Endothelial cell of umbilical vein (primary cell): ENCODE data around the gene MBTD1. TPM values are rescaled to one million over a fixed set of nuclear protein-coding genes. Genes with fewer than 3 reads are reported as not detected.

ENCODE experiments used
- BruUV-seq: library from RNA; stranded (reverse); fragments of 400-500 nt; replicated peaks from 2 replicates; lab custom pipeline; 2021; lab: Mats Ljungman, UMichigan
- CTCF ChIA-PET: fragments of 300-600, 350-600 bp; sonication (Branson Sonifier 250); formaldehyde crosslinking; loops from one replicate; lab custom pipeline; 2021; ENCODE audit warnings: antibody characterized with exemption, inconsistent platforms; lab: Charles Lee
- POLR2A ChIA-PET: fragments of 300-600, 350-600 bp; sonication (Branson Sonifier 250); formaldehyde crosslinking; loops from one replicate; lab custom pipeline; 2021; ENCODE audit warnings: antibody characterized with exemption, inconsistent platforms; lab: Charles Lee
- DNase-seq: peaks from one replicate; pipeline ENCODE4 v3.0.0-alpha.2; 2011; ENCODE audit warnings: low read depth, low spot score
- FAIRE-seq: peaks from 2 replicates; lab custom pipeline; 2011; peaks lifted over from hg19 to GRCh38; lab: Jason Lieb, UNC
- H2AFZ ChIP-seq: 2 replicates; pipeline ENCODE4 v1.6.0; 2012; ENCODE audit warnings: low read depth, low read length, control low read depth, inconsistent platforms
- H3K27ac ChIP-seq: 2 replicates; pipeline ENCODE4 v1.5.1; 2011; ENCODE audit warnings: low read depth, mild to moderate bottlenecking, control low read depth, low read length, moderate library complexity; ENCODE audit not compliant: insufficient read depth
- H3K27me3 ChIP-seq, 2 experiments: 2 replicates each; pipeline versions ENCODE4 v1.6.0 to v1.6.1; 2011; ENCODE audit warnings: low read length in 2 of 2, mixed read lengths in 1 of 2; ENCODE audit not compliant: control insufficient read depth in 2 of 2, insufficient read depth in 2 of 2
- H3K36me3 ChIP-seq, 2 experiments: 2 replicates in 1 of 2; 3 replicates in 1 of 2; pipeline ENCODE4 v1.5.1; 2011; ENCODE audit warnings: low read length in 2 of 2, mild to moderate bottlenecking in 1 of 2, moderate library complexity in 1 of 2; ENCODE audit not compliant: control insufficient read depth in 2 of 2, insufficient read depth in 2 of 2; ENCODE audit errors: extremely low read depth in 1 of 2
- H3K4me1 ChIP-seq: 3 replicates; pipeline ENCODE4 v1.5.1; 2011; ENCODE audit warnings: mild to moderate bottlenecking, low read length; ENCODE audit not compliant: control insufficient read depth, insufficient read depth; ENCODE audit errors: extremely low read depth
- H3K4me2 ChIP-seq: 2 replicates; pipeline ENCODE4 v1.6.1; 2011; ENCODE audit warnings: low read length, control low read depth, mixed read lengths; ENCODE audit not compliant: insufficient read depth
- H3K4me3 ChIP-seq, 3 experiments: fragments of 200-600 bp in 1 of 3; sonication (generic), shearing (Covaris generic) in 1 of 3; replicated peaks in 1 of 3; 2 replicates each; pipeline ENCODE4 v1.5.1; 2011 to 2016; ENCODE audit warnings: control low read depth in 3 of 3, low read length in 3 of 3, mild to moderate bottlenecking in 2 of 3, inconsistent platforms in 1 of 3, low read depth in 1 of 3, moderate library complexity in 1 of 3; ENCODE audit not compliant: insufficient read depth in 1 of 3
- H3K79me2 ChIP-seq: 2 replicates; pipeline ENCODE4 v1.6.0; 2012; ENCODE audit warnings: low read length, inconsistent platforms; ENCODE audit not compliant: control insufficient read depth, insufficient read depth
- H3K9ac ChIP-seq: replicated peaks from 2 replicates; pipeline ENCODE3; 2011; ENCODE audit warnings: low read length, control low read depth; ENCODE audit not compliant: insufficient read depth; ENCODE audit errors: extremely low read depth
- H3K9me1 ChIP-seq: replicated peaks from 3 replicates; pipeline ENCODE4 v1.6.0; 2011; ENCODE audit warnings: mild to moderate bottlenecking, low read length; ENCODE audit not compliant: control insufficient read depth, insufficient read depth; ENCODE audit errors: extremely low read depth
- H3K9me3 ChIP-seq: replicated peaks from 2 replicates; pipeline ENCODE4 v1.5.1; 2012; ENCODE audit warnings: low read length, inconsistent platforms; ENCODE audit not compliant: control insufficient read depth, insufficient read depth
- H4K20me1 ChIP-seq: replicated peaks from 2 replicates; pipeline ENCODE3; 2011; ENCODE audit warnings: mild to moderate bottlenecking, low read length; ENCODE audit not compliant: control insufficient read depth, insufficient read depth; ENCODE audit errors: extremely low read depth
- CTCF ChIP-seq, 2 donors: IDR thresholded peaks; 1 replicate in 1 of 2; 2 replicates in 1 of 2; pipeline ENCODE4 v1.5.1; 2011; ENCODE audit warnings: low read length in 2 of 2, mild to moderate bottlenecking in 2 of 2, moderate library complexity in 2 of 2, control low read depth in 1 of 2, inconsistent platforms in 1 of 2, low read depth in 1 of 2; ENCODE audit not compliant: insufficient read depth in 1 of 2; ENCODE audit errors: extremely low read depth in 1 of 2
- EZH2 ChIP-seq: IDR thresholded peaks from 2 replicates; pipeline ENCODE4 v1.6.1; 2012; ENCODE audit warnings: borderline replicate concordance, low read depth, mild to moderate bottlenecking, moderate library complexity, low read length, inconsistent platforms; ENCODE audit not compliant: severe bottlenecking
- FOS ChIP-seq: IDR thresholded peaks from 2 replicates; pipeline ENCODE4 v1.6.1; 2011; ENCODE audit warnings: mild to moderate bottlenecking, low read length, moderate library complexity, borderline replicate concordance; ENCODE audit not compliant: insufficient read depth
- GATA2 ChIP-seq: IDR thresholded peaks from 2 replicates; pipeline ENCODE4 v1.7.0; 2011; ENCODE audit warnings: low read depth, mild to moderate bottlenecking, moderate library complexity, mixed read lengths, low read length; ENCODE audit not compliant: insufficient read length, insufficient read depth
- JUN ChIP-seq: IDR thresholded peaks from 2 replicates; pipeline ENCODE4 v1.6.1; 2011; ENCODE audit warnings: borderline replicate concordance, low read depth; ENCODE audit not compliant: insufficient read length, insufficient read depth
- MAX ChIP-seq: IDR thresholded peaks from 2 replicates; pipeline ENCODE4 v1.6.1; 2011; ENCODE audit not compliant: insufficient read depth, insufficient read length
- MYC ChIP-seq: IDR thresholded peaks from one replicate; pipeline ENCODE4 v1.6.1; 2011; ENCODE audit warnings: mild to moderate bottlenecking, low read depth, low read length
- POLR2A ChIP-seq: IDR thresholded peaks from 2 replicates; pipeline ENCODE4 v1.6.1; 2012; ENCODE audit warnings: low read depth, mild to moderate bottlenecking, control low read depth, low read length
- POLR2AphosphoS5 ChIP-seq: IDR thresholded peaks from 2 replicates; pipeline ENCODE4 v1.6.1; 2012; ENCODE audit warnings: low read depth, mild to moderate bottlenecking, control low read depth, low read length, moderate library complexity; ENCODE audit not compliant: insufficient read depth
- dilution Hi-C: fragments of 300-500 bp; cut with MboI; formaldehyde crosslinking; loops from one replicate; pipeline ENCODE4 v1.15.0; 2019; ENCODE audit warnings: low sequenced_read_pairs; ENCODE audit not compliant: extremely low pct_ligation_motif_present
- intact Hi-C: fragments of 100-400 bp; cut with micrococcal nuclease; formaldehyde crosslinking; loops from one replicate; pipeline ENCODE4 v1.10.0; 2022
- polyA plus RNA-seq, 4 experiments: library from polyadenylated mRNA; depleted of rRNA in 3 of 4; stranded (reverse) in 3 of 4; unstranded in 1 of 4; fragments of >200 nt; gene quantifications; 2 replicates each; pipeline versions ENCODE4 v1.2.1 to v1.2.3, GENCODE V29; 2011 to 2012; ENCODE audit warnings: missing spikeins in 1 of 4
- total RNA-seq: library from RNA; stranded (reverse); gene quantifications from 2 replicates; pipeline ENCODE4 v1.2.3, GENCODE V29; 2021

The MBTD1 gene
- total and polyA plus RNA-seq, 2 donors (not counting 3 experiments of a cell fraction or from before 2014, with no cell fraction given), result 4.8 to 14.0 TPM

- Histone ChIP-seq H3K9me1 (no peaks in the 10 kb centered on the region), H2AFZ (no peak overlapping the region), H3K27me3 (no peaks in the 10 kb centered on the region), H3K79me2 (peaks cover 18% of the 10 kb centered on the region), H3K4me1 (peaks cover 3% of the 10 kb centered on the region), H4K20me1 (peaks cover 10% of the 10 kb centered on the region), H3K36me3 (no peaks in the 10 kb centered on the region), H3K27ac (no peak overlapping the region), H3K4me2 (no peak overlapping the region), H3K9ac (no peak overlapping the region), H3K9me3 (no peaks in the 10 kb centered on the region), H3K4me3 (no peak overlapping the region)
- no peak for TF ChIP-seq JUN
- no peak for TF ChIP-seq POLR2AphosphoS5
- TF ChIP-seq MYC, result no peak
- no peak for TF ChIP-seq CTCF (IDR thresholded peaks at IDR 0.05; ENCODE audit: extremely low read depth in 1 of 2, insufficient read depth in 1 of 2, low read depth in 1 of 2, low read length in 2 of 2)
- DNase-seq (no peak), FAIRE-seq (no peak)
- intact Hi-C loops, result no loop called here
- ChIA-PET POLR2A (no interaction called here), CTCF (interaction anchor here (1.1 kb wide), 1 partner anchor 17 kb away, joined by 3 read pairs; no protein-coding TSS in a partner anchor)
- no TSS peak for BruUV-seq
- dilution Hi-C loops, result no loop called here
Measured at GRCh38 chr17:51230306-51230705, 29.5 kb downstream of the MBTD1 start.

- Histone ChIP-seq H3K4me2 (no peak overlapping the region), H3K4me1 (peaks cover 7% of the 10 kb centered on the region), H3K9me1 (no peaks in the 10 kb centered on the region), H3K79me2 (peaks cover 18% of the 10 kb centered on the region), H3K27me3 (no peaks in the 10 kb centered on the region), H3K4me3 (no peak overlapping the region), H2AFZ (no peak overlapping the region), H3K27ac (no peak overlapping the region), H3K9ac (no peak overlapping the region), H4K20me1 (peaks cover 10% of the 10 kb centered on the region), H3K36me3 (no peaks in the 10 kb centered on the region), H3K9me3 (no peaks in the 10 kb centered on the region)
- FAIRE-seq (no peak), DNase-seq (no peak)
- dilution Hi-C loops, result no loop called here
- BruUV-seq, result no TSS peak
- TF ChIP-seq FOS (no peak), POLR2A (no peak), MAX (no peak), POLR2AphosphoS5 (no peak), JUN (no peak), CTCF (IDR thresholded peaks at IDR 0.05; ENCODE audit: extremely low read depth in 1 of 2, insufficient read depth in 1 of 2, low read depth in 1 of 2, low read length in 2 of 2) (no peak), MYC (no peak), GATA2 (no peak), EZH2 (no peak)
- intact Hi-C loops, result no loop called here
- POLR2A ChIA-PET, result no interaction called here
- CTCF ChIA-PET, result interaction anchor here (1.1 kb wide), 1 partner anchor 18 kb away, joined by 3 read pairs; no protein-coding TSS in a partner anchor
Measured at GRCh38 chr17:51229889-51230288, 30.0 kb downstream of the MBTD1 start.
